ENCODE measurements around the gene LRRC45.
A peak's percentile ranks its signal among the peaks of the same experiment; 100 is the strongest.

The LRRC45 gene

DNA sequence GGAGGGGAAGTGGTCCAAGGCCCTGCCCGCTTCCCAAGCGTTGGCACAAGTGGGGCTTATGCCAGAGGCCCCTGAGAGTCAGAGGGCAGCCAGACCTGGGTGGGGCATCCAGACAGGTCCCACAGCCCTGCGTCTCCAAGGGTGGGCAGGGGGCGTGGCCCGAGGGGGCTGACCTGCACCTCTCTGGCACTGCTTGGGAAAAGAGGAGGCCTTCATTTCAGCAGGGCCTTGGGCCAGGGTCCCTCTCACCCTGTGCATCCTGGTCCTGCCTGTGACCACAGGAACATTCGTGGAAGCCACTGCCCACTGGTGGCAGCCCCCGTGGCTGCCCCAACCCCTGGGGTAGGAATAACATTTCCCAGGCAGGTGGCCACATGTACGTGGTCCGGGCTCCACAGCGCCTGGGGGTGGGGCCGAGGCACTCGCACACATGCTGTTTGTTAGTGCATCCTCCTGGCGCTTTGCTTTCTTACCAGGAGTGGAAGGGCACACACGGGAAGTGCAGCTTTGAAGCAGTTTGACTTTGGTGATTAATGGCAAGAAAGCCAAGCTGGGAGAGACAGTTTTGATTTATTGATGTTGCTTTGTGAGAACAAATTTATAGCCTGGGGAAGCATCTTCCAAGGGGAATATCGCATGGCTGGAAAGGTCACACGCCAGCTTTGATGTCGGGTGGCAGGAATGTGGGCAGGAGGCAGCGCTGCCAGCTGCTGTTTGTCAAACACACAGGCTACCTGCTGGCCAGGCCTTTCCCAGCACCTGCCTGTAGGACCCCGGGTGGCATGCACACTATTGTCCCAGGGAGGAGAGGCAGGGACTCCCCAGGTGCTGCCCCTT lies 4.7 kb upstream of the LRRC45 start:
- DNase-seq = no peak

GRCh38 chr17:82018989-82019689 lies 4.0 kb upstream of the LRRC45 start:
- DNase-seq = no peak

DNA sequence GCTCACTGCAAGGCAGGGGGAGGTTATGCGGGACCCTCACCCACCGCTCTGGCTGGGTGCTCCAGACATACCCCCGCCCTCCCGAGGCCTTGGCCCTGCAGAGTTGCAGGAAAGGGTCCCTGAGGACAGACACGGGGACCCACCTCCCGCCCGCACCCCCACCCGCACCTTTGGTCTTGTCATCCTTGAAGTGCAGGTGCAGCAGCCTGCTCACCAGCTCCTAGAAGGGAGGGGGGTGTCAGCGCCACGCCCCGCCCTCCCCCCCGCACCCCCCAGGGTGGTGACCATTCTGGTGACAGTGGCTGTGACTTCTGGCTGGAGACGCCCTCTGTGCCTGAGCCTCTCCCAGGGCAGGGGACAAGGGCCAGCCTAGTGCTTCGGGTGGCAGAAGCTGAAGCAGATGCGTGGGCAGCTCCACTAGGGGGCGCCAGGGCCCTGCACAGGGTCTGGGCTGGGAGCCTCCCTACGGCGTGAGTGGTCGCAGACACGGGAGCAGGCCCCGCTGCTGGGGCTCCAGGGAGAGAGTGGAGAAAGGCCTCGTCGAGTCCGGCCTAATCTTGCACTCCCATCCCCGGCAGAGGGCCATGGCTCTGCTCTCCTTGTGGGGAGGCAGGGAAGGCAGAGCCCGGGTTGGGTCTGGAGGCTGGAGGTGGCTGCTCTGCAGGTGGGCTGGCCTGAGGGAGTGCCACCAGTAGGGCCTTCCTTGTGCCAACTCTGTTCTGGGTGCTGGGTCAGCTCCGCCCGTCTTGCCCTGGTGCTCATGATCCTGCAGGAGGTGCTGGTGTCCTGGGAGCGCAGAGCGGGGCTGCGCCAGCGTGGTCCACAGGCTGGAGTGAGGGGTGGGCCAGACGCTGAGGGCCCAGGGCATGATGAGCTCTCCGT lies 3.2 kb upstream of the LRRC45 start:
- DNase-seq = peak in 6 of 56 donors; percentile 9 to 51 (median 26)

DNA sequence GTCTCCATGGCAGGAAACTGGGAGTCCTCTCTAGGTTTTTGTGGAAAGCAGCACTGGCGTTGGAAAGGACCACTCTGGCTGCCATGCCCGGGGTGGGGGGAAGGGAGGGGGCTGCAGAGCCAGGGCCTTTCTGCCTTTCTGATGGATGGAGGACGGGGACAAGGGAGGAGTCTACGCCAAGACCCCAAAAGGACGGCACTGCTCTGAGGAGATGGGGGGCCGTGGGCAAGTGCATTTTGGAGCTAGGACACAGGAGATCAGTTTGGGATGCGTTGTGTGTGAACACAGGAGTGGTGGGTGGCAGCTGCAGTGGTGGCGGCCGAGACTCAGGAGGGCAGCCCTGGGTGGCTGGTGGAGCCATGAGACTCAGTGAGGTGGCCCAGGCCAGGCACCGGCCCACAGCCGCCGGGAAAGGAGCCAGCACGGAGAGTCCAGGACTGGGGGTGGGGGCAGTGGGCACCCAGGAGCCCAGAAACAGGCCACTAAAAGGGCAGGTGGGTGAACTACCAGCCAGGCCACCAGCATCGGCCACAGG lies 2.5 kb upstream of the LRRC45 start:
- DNase-seq = no peak

GRCh38 chr17:82021107-82021899 lies 1.8 kb upstream of the LRRC45 start:
- DNase-seq = peak in 51 of 56 donors; percentile 8 to 86 (median 60)

DNA sequence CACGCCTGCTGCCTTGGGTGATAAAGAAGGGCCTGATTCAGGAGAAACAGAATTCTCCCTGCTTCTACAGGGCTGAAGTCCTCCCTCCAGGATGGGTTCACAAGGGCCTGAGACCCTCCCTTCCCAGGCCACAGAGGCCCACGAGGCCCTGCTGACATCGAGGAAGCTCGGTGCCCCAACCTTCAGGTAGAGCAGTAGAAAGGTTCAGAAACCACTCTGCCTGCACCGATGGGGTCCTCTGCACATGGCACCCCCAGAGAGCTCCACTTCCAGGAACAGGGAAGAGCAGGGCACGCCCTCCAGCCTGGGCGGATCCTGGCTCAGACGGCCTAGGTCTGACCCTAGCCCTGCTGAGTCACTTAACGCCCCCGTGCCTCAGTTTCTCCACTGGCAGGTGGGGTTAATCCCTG lies 1.2 kb upstream of the LRRC45 start:
- no peak for DNase-seq

- no peak for DNase-seq
Observed at GRCh38 chr17:82022310-82022980, 660 bp upstream of the LRRC45 start, which contains the start of gene CENPX. Gene CENPX (minus strand): TSS chr17:82022878. CDS start chr17:82022861, 17 bp downstream.

- DNase-seq = peak in 1 of 56 donors; percentile 54
Observed at GRCh38 chr17:82023447-82024241, 539 bp downstream of the LRRC45 start.

- no peak for DNase-seq
Observed at GRCh38 chr17:82024859-82025258, 1.8 kb downstream of the LRRC45 start.

GRCh38 chr17:82025401-82026107 lies 2.4 kb downstream of the LRRC45 start:
- DNase-seq = no peak

DNA sequence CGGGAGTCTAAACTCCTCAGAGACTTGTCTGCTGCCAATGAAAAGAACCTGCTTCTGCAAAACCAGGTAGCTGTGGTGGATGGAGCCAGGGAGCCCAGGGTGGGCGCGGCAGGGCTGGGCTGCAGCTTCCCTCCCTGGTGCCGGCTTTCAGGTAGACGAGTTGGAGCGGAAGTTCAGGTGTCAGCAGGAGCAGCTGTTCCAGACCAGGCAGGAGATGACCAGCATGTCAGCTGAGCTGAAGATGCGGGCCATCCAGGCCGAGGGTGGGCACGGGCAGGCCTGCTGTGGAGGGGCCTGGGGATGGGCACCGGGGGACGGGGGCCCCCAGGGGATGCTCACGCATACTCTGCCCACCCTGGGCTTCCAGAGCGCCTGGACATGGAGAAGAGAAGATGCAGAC lies 5.1 kb downstream of the LRRC45 start:
- DNase-seq = no peak

DNA sequence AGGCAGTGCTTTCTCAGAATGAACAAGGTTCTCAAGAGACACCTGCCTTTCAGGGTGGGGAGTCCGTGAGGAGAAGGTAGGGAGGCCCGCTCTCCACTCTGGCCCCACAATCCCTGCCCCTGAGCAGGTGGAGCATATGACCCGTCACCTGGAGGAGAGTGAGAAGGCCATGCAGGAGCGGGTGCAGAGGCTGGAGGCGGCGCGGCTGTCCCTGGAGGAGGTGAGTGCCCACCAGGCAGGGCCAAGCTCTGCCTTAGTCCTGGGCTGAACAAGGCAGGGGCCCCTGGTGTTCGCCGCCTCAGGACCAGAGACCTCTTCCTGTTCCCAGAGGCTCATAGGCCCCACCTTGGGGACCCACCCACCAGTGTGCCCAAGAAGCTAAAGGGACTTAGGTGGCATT lies 5.9 kb downstream of the LRRC45 start:
- DNase-seq = no peak

DNA sequence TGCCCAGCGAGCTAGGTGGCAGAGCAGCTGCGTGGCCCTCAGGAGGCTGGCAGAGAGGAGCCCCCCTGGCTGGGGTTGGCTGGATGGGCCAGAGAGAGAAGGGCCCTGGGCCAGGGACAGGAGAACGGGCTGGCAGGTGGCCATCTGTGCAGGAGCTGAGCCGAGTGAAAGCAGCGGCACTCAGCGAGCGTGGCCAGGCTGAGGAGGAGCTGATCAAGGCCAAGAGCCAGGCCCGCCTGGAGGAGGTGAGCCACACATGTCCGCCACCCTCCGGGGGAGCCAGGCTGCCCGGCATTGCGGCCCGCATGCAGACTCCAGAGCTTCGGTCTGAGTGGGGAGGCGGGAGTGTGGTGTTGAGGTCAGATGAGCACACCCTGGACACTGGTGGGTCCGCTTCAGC lies 6.3 kb downstream of the LRRC45 start:
- no peak for DNase-seq

DNA sequence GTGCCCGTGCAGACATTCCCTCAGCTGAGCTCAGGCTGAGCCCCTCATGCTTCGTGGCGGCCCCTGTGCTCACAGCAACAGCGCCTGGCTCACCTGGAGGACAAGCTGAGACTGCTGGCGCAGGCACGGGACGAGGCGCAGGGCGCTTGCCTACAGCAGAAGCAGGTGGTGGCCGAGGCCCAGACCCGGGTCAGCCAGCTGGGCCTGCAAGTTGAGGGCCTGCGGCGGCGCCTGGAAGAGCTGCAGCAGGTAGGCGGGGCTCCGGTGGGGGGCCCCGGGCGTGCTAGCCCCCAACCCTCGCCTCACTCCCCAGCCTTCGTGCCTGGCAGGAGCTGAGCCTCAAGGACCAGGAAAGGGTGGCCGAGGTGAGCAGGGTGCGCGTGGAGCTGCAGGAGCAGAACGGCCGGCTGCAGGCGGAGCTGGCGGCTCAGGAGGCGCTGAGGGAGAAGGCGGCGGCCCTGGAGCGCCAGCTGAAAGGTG lies 6.9 kb downstream of the LRRC45 start:
- no peak for DNase-seq

DNA sequence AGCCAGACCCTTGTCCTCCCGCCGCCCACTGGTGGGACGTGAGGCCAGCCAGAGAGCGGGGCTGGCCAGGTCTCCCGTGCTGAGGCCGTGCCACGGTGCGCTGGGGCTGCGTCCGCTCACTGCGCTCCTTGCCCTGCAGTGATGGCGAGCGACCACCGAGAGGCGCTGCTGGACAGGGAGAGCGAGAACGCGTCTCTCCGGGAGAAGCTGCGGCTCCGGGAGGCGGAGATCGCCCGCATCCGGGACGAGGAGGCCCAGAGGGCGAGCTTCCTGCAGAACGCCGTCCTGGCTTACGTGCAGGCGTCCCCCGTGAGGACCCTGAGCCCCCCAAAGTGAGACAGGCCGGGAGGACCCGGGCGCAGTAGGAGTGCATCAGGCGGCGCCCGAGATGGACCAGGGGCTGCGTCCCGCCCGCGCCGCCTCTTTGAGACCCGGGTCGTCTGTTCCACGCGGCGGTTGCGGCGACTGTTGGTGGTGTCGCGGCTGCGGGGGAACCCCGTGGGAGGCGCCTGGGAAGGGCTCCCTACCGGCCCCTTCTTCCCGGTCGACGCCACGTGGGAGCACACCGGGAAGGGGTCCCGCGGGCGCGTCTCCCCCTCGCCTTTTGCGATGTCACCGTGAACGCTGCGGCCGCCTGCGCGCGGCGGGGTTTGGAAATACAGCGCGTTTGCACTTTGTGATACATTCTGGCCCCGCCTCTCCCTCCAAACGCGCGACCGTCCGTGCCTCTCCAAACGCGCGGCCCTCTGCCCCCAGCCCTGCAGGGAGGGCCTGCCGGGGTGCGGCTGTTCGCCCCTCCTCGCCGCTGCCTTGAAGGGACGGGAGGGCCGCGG lies 7.6 kb downstream of the LRRC45 start:
- peak in 53 of 56 donors; percentile 15 to 86 (median 62) for DNase-seq

DNA sequence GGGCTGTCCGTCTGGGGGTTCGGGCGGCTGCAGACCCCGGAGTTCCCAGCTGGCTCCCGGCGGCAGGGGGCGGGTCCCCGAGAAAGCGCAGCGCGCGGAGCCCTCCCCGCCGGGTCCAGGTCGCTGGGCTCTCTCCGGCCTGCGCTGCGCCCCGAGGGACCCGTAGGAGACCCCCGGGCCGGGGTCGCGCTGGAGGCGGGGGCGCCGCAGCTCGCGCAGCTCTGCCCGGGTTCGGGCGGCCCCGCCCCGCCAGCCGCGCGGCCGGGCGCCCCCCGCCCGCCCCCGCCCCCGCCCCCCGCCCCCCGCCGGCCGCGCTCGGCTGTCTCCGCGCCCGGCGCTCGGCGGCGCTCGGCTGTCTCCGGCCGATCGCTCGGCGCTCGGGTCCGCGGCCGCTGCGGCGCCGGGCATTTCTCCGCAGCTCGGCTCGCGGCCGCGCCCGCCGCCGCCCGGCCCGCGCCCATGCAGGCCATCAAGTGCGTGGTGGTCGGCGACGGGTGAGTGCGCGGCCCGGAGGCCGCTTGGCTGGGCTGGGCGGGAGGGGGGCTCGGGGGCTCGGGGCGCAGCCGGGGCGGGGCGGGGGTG lies 8.3 kb downstream of the LRRC45 start, which contains the start of gene RAC3:
Gene RAC3 (plus strand): TSS at position 376 of the 582 bp plus-strand sequence. CDS start 84 bp downstream, at position 460.
- no peak for DNase-seq
